SW480 (cell line): Measurements from ENCODE around the gene C6orf132.

ENCODE experiments used
- DNase-seq: peaks from one replicate; pipeline ENCODE4 v3.0.0-alpha.2; 2016; ENCODE audit warnings: low spot score

C6orf132 gene

DNA sequence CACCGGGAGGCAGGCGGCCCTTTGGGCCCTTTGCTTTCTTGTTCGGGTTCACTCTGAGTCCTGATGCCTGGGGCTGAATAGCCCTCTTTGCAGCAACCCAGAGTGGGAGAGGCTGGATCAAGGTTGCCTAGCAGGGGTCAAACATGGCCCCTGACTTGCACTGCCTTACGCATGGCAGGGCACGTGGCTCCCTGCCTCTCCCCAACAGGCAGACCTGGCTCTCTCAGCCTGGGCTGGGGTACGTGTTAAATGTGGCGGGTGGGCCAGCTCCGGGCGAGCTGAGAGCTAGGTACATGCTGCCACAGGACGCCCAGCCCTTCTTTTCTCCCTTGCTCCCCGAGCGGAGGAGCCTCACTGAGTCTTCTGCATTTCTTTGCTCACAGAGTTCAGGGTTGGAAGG, 7.3 kb downstream of the C6orf132 start:
- no peak for DNase-seq

GRCh38 chr6:42133926-42134325, 8.5 kb downstream of the C6orf132 start:
- DNase-seq: no peak

- no peak for DNase-seq
Measured at GRCh38 chr6:42131531-42131930, 10.9 kb downstream of the C6orf132 start.

DNA sequence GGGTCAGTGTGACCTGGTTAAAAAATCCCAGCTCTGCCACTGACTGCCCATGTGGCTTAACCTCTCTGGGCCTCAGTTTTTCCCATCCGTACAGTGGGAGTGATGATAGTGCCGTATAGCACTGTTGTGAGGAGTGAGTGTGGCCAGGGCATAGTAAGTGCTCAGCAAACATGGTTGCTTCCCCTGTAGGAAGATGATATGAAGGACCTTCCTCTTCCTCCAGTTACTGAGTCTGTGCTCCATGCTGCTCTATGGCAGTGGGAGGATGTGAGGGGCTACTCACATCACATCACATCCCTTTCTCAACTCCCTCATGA, 13.1 kb downstream of the C6orf132 start:
- DNase-seq: no peak

GRCh38 chr6:42128460-42129359, 13.7 kb downstream of the C6orf132 start:
- DNase-seq: no peak

DNA sequence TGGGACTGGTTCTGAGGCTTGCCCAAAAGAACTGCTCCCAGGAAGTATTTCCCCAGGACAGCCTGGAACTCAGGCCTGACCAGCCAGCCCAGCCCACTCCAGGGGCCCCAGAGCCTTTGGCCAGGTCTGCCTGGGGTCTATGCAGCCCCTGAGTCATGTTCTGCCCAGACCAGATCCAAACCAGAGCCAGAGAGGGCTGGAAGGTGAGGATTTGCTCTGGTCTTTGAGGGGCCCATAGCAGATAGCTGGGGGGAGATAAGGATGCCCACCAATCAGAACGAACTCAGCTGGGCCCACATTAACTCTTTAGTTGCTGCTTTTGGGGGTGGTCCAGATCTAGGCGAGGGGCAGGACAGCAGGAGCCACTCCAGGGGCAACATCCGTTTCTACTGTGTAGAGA, 16.8 kb downstream of the C6orf132 start:
- DNase-seq: no peak

DNA sequence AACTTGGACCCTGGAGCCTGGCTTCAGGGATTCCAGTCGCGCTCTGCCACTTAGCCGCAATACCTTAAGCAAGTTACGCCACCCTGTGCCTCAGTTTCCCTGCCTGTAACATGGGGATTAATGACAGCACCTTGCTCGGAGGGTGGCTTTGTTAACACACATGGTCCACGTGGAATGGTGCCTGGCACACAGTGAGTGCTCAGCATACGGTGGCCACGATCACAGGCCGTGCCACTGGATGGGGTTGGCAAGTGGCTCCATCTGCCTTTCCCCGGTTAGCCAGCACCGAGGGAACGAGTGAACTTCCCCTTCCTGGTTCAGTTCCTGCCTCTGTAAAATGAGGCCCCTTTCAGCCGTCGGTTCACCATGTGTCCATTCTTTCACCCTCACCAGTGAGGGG, 17.2 kb downstream of the C6orf132 start:
- DNase-seq: no peak

- no peak for DNase-seq
Measured at GRCh38 chr6:42124223-42124836, 18.1 kb downstream of the C6orf132 start.

- DNase-seq: no peak
Measured at GRCh38 chr6:42123379-42124103, 18.9 kb downstream of the C6orf132 start.

GRCh38 chr6:42120895-42121865, 21.2 kb downstream of the C6orf132 start:
- DNase-seq: no peak

DNA sequence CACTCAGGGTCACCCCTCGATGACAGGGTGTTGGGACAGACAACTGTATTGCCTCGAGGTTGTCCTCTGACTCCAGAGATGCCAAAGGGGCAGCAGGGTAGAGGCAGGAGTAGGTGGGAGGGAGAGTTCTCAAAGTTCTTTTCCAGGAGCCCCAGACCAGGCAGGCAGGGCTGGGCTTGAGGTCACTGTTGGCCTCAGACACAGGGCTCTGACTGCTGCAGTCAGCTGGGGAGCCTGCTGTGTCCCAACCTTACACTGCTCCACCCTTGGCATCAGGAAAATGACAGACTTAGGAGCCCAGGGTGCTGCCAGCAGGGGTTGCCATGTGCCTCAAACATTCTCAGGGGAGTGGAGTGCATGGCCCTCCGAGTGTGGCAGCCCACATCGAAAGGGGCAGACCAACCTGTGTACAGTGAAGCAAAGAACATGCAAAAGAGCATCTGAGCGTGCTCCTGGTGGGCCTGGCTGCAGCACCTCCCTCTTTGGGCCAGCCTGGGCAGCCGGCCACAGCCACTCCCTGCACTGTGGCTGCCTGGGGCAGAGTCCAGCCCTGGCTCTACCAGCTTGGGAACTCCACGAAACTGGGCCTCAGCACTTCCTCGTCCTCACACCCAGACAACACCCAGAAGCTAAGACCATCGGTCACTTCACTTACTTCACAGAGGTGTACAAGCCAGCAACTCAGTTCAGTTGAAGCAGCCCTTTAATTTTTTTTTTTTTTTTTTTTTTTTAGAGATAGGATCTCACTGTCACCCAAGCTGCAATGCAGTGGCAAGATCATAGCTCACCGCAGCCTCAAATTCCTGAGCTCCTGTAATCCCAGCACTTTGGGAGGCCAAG, 24.0 kb downstream of the C6orf132 start:
- DNase-seq: peak; percentile 85

- DNase-seq: no peak
Measured at GRCh38 chr6:42117843-42118161, 24.6 kb downstream of the C6orf132 start.

DNA sequence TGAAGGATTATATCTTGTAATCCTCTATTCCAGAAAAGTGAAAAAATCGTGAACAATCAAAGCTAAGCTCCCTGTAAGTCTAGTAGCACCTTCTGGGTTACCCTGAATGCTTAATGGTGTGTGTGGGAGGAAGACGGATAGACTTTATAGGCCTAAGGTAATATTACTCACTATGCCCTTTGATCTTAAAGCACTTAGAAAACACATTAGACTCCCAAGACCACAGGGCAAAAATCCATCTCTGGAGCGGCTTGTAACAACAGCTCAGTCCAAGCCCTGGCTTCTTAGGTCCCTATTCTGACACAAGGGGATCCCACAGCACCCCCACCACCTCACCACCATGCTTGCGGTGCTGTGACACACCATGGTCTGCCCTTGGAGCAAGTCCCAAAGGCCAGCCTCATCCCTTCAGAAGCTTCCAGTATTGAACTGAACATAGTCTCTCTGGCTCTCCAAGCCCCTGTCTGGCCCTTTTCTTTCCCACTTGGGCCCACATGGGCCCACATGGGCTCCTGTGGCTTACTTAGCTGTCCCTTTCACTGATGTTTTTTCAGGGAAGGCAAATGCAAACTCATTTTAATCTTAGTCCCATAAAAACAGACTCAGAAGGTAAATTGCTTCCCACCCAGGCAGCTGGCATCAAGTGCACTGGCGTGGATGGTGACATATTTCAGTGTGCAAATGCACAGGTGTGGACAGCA, 28.3 kb downstream of the C6orf132 start:
- DNase-seq: peak; percentile 90

DNA sequence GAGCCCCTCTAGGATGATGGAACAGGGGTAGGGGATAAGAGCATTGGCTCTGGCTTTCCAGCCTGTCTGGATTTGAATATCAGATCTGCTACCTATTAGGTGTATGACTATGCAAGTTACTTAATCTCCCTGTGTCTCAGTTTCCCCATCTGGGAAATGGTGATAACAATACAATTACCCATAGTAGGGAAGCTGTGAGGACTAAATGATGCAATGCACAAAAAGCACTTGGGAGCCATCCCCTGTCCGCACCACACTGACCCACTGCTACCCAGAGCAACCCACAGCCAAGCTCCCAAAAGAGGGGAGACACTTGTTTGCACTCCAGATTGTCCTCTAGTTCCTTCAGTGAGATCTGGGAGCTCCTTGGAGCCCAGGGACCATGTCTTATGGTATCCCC, 30.1 kb downstream of the C6orf132 start:
- no peak for DNase-seq

DNA sequence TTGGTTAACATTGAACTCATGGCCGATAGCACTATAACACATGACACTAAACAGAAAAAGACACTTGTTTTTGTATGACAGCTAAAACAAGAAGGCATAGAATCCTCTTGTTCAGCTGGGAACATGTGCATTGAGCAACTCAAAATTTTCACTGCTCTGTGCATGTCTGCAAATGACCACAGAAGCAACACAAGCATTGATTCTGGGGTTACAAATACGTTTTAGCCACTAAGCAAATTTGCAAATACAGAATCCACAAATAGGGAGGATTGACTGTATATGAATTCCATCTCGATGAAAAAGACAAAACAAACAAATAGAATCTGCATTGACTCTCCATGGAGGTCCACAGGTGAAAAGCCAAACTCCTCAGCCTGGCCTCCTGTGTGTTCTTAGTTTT, 31.7 kb downstream of the C6orf132 start:
- DNase-seq: no peak

- no peak for DNase-seq
Measured at GRCh38 chr6:42108071-42108470, 34.3 kb downstream of the C6orf132 start.

- DNase-seq: no peak
Measured at GRCh38 chr6:42106112-42107023, 36.1 kb downstream of the C6orf132 start.

- no peak for DNase-seq
Measured at GRCh38 chr6:42105709-42106108, 36.7 kb downstream of the C6orf132 start.

DNA sequence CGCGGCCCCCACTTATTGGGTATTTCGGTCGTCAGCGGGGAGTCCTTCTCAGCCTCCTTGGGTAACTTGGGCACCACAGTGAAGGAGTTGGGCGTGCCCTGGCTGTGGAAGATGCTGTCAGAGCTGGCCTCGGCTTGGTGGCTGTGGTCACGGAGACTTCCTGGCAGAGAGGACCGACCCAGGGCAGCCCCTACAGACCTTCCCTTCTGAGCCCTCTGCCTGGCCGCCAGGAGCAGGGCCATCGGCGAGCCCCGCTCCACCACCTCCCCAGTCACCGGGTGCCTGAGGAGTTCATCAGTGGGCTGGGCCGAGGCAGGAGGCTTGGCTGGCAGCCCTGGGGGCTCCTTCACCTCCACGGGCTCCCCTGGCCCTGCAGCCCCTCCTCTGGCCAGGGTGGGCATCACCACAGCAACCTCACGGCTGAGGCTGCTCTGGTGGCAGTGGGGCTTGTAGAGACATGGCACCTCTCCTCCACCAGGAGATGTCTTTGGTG, 37.2 kb downstream of the C6orf132 start:
- DNase-seq: no peak
